ENCODE measurements around the gene ALDH8A1. TPM values are rescaled to one million over a fixed set of nuclear protein-coding genes. Genes with fewer than 3 reads are reported as not detected.

Gene ALDH8A1
- total RNA-seq, result 10 to 100 TPM in 1 of 4 donors, 1 to 10 TPM in 3; 1.2 to 21.8 (median 2.5) TPM

- TF ChIP-seq EP300 (IDR thresholded peaks at IDR 0.05) (no peak), POLR2A (IDR thresholded peaks at IDR 0.05) (no peak), CTCF (IDR thresholded peaks at IDR 0.05) (no peak), POLR2AphosphoS5 (IDR thresholded peaks at IDR 0.05) (no peak)
- Histone ChIP-seq H3K36me3 (no peaks in the 10 kb centered on the region), H3K27me3 (no peaks in the 10 kb centered on the region), H3K9me3 (no peaks in the 10 kb centered on the region), H3K27ac (no peak within 1 kb of the TSS), H3K4me1 (no peaks in the 10 kb centered on the region), H3K4me3 (no peak within 1 kb of the TSS)
- 71 to 80% methylated on average over 3 to 4 of the region's 4 CpGs for WGBS, 2 donors (ENCODE audit: low coverage in 1 of 2)
- no peak for ATAC-seq
Observed at GRCh38 chr6:134949927-134950326, at the start of gene ALDH8A1. ALDH8A1 (minus strand) TSS chr6:134950101; CDS start chr6:134950053, 48 bp downstream.

GRCh38 chr6:134999107-134999506, 49.2 kb upstream of the ALDH8A1 start:
- peaks cover 0 to 47% of the 10 kb centered on the region in 2 donors for H3K36me3 ChIP-seq
- ATAC-seq, result no peak
- TF ChIP-seq EP300 (IDR thresholded peaks at IDR 0.05) (no peak), POLR2AphosphoS5 (IDR thresholded peaks at IDR 0.05) (no peak), POLR2A (IDR thresholded peaks at IDR 0.05) (no peak), CTCF (IDR thresholded peaks at IDR 0.05) (no peak)
- 90 to 100% methylated on average over 1 of the region's 1 CpG for WGBS, 2 donors (ENCODE audit: low coverage in 1 of 2)
- H3K4me1 ChIP-seq, result no peaks in the 10 kb centered on the region
- no peaks in the 10 kb centered on the region for H3K9me3 ChIP-seq
- no peaks in the 10 kb centered on the region for H3K27me3 ChIP-seq
- no peak overlapping the region for H3K4me3 ChIP-seq
- no peak overlapping the region for H3K27ac ChIP-seq

- no peak for TF ChIP-seq CTCF (IDR thresholded peaks at IDR 0.05)
- no peak for TF ChIP-seq POLR2A (IDR thresholded peaks at IDR 0.05)
- no peak for TF ChIP-seq EP300 (IDR thresholded peaks at IDR 0.05)
- no peak for TF ChIP-seq POLR2AphosphoS5 (IDR thresholded peaks at IDR 0.05)
Observed at GRCh38 chr6:134997133-134997995, 47.5 kb upstream of the ALDH8A1 start.

GRCh38 chr6:134995536-134995935, 45.6 kb upstream of the ALDH8A1 start:
- TF ChIP-seq POLR2A (IDR thresholded peaks at IDR 0.05) (no peak), EP300 (IDR thresholded peaks at IDR 0.05) (no peak), CTCF (IDR thresholded peaks at IDR 0.05) (no peak), POLR2AphosphoS5 (IDR thresholded peaks at IDR 0.05) (no peak)
- Histone ChIP-seq H3K4me1 (no peaks in the 10 kb centered on the region), H3K9me3 (no peaks in the 10 kb centered on the region), H3K27me3 (no peaks in the 10 kb centered on the region), H3K4me3 (no peak overlapping the region), H3K27ac (no peak overlapping the region), H3K36me3 (peaks cover 0 to 72% of the 10 kb centered on the region in 2 donors)
- no peak for ATAC-seq
- WGBS, 2 donors (ENCODE audit: low coverage in 1 of 2), result 89 to 92% methylated on average over 1 of the region's 1 CpG

More at GRCh38 chr6:134997133-134997995, 47.5 kb upstream of the ALDH8A1 start:
- H3K27me3 ChIP-seq, result no peaks in the 10 kb centered on the region
- peaks cover 0 to 64% of the 10 kb centered on the region in 2 donors for H3K36me3 ChIP-seq
- 89 to 97% methylated on average over 4 to 8 of the region's 9 CpGs for WGBS, 2 donors (ENCODE audit: low coverage in 1 of 2)
- H3K4me3 ChIP-seq, result no peak overlapping the region
- ATAC-seq, result no peak
- H3K27ac ChIP-seq, result no peak overlapping the region
- H3K4me1 ChIP-seq, result no peaks in the 10 kb centered on the region
- no peaks in the 10 kb centered on the region for H3K9me3 ChIP-seq

- Histone ChIP-seq H3K36me3 (peaks cover 0 to 73% of the 10 kb centered on the region in 2 donors), H3K27ac (no peak overlapping the region), H3K9me3 (no peaks in the 10 kb centered on the region), H3K27me3 (no peaks in the 10 kb centered on the region), H3K4me3 (no peak overlapping the region), H3K4me1 (no peaks in the 10 kb centered on the region)
- no peak for ATAC-seq
- no peak for TF ChIP-seq EP300 (IDR thresholded peaks at IDR 0.05)
Observed at GRCh38 chr6:134994431-134994830, 44.5 kb upstream of the ALDH8A1 start.
